ENCODE results near the gene SP6.

GRCh38 chr17:47878203-47879027, 27.5 kb upstream of the SP6 start:
- TF ChIP-seq POLR2A (IDR thresholded peaks at IDR 0.05; ENCODE audit: low read length) (no peak), GATA1 (IDR thresholded peaks at IDR 0.05; ENCODE audit: low read depth, low read length) (no peak)

Measured in erythroblast (primary cell).